ENCODE data around the gene HJURP.

HJURP gene

DNA sequence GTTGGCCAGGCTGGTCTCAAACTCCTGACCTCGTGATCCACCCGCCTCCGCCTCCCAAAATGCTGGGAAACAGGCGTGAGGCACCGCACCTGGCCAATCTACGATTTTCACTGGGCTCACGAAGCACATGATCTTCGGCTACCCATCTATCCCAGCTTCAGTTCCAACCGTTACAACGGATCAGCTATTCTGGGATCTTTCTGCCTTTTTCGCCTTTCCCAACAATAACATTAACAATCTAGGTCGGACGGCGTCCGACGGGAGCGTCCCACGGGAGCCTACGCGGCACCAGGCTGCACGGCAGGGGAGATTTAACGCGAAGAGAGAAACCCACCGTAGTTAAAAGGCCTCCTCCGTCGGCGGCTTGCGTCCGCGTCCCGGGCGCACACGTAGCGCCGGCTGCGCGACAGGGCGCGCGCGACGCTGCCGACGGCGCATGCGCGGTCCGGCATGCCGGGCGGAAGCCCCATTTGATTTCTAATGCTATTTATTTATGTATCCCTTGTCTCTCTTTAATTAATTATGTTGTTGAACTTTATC, 13.7 kb upstream of the HJURP start, which contains the start of gene MSL3B:
Gene MSL3B, minus strand, starts transcription at position 394 of the 540 bp plus-strand sequence.
- no peak for TF ChIP-seq ZFX (IDR thresholded peaks at IDR 0.05; ENCODE audit: borderline replicate concordance)
- TF ChIP-seq, protein P1, sequence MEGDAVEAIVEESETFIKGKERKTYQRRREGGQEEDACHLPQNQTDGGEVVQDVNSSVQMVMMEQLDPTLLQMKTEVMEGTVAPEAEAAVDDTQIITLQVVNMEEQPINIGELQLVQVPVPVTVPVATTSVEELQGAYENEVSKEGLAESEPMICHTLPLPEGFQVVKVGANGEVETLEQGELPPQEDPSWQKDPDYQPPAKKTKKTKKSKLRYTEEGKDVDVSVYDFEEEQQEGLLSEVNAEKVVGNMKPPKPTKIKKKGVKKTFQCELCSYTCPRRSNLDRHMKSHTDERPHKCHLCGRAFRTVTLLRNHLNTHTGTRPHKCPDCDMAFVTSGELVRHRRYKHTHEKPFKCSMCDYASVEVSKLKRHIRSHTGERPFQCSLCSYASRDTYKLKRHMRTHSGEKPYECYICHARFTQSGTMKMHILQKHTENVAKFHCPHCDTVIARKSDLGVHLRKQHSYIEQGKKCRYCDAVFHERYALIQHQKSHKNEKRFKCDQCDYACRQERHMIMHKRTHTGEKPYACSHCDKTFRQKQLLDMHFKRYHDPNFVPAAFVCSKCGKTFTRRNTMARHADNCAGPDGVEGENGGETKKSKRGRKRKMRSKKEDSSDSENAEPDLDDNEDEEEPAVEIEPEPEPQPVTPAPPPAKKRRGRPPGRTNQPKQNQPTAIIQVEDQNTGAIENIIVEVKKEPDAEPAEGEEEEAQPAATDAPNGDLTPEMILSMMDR (IDR thresholded peaks at IDR 0.05): no peak
- peak within 1 kb of the TSS; percentile 86 for H3K27ac ChIP-seq

DNA sequence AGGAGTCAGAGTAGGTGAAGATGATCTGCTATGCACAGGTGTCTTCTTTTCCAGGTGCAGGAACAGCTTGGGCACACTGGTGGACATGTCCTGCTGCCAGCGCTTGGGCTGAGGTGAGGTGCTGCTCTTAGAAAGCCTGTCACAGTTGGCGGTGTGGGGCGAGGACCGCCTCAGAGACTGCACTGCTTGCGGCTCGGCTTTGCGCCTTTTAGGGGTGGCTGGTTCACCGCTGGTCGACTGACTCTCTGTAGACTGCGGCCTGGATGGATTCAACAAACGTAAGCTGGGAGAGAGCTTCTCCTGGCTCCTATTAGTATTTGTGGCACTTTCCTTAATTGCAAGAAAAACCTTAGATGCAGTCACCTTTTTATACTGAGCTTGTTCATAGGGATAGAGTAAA, 12.1 kb upstream of the HJURP start:
- H3K27ac ChIP-seq: no peak overlapping the region
- TF ChIP-seq, protein P1 (IDR thresholded peaks at IDR 0.05): no peak
- TF ChIP-seq ZFX (IDR thresholded peaks at IDR 0.05; ENCODE audit: borderline replicate concordance): no peak

DNA sequence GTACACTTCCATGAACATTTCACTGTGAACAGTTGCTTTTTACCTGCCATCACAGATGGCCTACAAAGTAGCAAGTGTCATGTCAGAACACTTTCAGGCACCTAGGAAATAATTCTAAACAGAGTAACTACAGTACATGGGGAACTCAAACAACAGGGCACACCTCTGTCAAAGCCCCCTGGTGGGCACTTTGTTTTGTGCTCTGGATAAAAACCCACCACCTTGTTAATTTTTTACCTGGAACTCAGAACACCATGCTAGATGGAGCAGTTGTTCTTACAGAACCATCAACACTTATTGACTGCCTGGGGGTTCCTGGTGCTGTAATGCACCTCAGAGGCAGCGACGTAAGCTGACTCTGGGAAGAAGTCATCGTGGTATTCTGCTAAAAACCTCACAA, 11.5 kb upstream of the HJURP start:
- H3K27ac ChIP-seq: no peak overlapping the region
- TF ChIP-seq, protein P1 (IDR thresholded peaks at IDR 0.05): peak; percentile 28; the same call in 1 of the 2 replicates
- TF ChIP-seq ZFX (IDR thresholded peaks at IDR 0.05; ENCODE audit: borderline replicate concordance): no peak

DNA sequence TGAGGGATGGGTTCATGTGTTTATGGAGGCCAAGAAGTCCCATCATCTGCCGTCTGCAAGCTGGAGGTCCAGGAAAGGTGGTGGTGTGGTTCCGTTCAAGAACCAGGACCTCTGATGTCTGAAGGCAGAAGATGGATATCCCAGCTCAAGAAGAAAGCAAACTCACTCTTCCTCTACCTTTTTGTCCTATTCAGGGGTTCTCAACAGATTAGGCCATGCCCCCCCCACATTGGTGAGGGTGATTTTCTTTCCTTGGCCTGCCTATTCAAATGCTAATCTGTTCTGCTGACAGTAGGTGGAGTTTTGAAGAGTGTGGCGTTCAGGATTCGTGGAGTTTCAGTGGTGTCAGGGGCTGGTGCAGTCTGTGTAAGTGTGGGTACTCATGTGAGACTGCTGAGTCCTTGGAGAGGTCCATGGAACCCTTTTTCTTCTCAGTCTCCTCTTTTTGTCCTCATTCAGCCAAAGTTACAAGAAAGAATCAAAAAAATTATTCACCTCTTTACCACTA, 8.0 kb upstream of the HJURP start:
- TF ChIP-seq, protein P1 (IDR thresholded peaks at IDR 0.05): no peak
- no peak for TF ChIP-seq ZFX (IDR thresholded peaks at IDR 0.05; ENCODE audit: borderline replicate concordance)
- no peak overlapping the region for H3K27ac ChIP-seq

DNA sequence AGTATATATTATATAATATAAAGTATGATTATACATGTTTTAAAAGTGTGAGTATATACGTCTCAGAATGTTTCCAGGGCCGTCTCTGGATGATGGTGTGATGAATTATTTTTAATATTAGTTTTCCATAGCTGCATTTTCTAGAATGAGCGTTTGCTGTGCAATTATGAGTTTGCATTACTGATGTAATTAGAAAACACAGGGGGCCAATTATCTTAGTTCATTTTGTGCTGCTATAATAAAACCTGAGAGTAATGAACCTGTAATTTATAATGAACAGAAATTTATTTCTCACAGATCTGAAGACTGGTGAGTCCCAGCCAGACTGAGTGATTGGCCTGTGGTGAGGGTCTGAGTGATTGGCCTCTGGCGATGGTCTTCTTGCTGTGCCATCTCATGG, 4.0 kb upstream of the HJURP start:
- H3K27ac ChIP-seq: no peak overlapping the region
- TF ChIP-seq, protein P1 (IDR thresholded peaks at IDR 0.05): no peak
- TF ChIP-seq ZFX (IDR thresholded peaks at IDR 0.05; ENCODE audit: borderline replicate concordance): no peak

DNA sequence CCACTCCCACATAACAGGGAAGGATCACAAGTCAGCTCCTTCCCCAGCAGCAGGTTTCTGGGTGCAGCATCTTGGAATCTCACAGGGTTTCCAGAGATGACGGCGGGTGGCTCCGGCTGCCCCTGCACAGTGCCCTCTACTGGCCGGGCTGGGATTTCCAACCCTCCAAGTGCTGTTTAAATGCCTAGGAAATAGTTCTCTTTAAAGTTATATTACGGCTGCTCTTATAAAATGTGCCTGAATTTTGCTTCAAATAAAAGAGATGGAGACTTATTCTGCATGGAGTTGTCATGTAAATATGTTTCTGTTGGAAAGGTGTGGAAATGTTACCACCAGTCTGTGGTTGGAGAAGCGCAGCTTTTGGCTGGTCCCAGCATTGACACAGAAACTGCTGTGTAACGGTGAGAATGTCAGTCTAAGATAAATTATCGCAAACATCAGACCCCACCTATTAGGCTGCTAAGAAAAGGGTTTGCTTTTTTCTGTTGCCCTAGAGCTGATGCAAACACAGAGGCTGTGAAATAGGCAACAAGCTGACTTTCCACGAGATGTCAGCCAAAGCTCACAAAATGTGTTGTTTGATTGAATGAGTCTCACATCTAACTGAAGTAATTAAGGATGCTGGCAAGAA, 3.3 kb upstream of the HJURP start:
- no peak overlapping the region for H3K27ac ChIP-seq
- no peak for TF ChIP-seq ZFX (IDR thresholded peaks at IDR 0.05; ENCODE audit: borderline replicate concordance)
- TF ChIP-seq, protein P1 (IDR thresholded peaks at IDR 0.05): peak; percentile 97

DNA sequence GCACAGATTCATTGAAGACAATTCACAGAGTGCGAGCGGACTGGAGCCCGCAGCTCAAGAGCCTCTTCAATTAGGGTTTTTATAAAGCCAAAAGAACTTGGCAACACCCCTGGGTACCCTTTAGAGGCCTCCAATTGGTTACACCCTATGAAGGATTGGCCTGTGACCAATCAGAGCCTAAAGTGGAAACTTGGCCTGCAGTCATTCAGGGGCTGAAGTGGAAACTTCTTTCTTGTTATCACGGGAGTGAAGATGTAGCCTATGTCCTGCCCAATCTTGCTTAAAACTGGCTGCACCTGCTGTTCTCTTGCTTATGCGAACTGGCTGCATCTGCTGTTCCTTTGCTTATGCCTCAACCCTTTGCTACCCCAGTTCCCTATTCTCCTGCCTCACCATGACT, 1.8 kb upstream of the HJURP start:
- TF ChIP-seq ZFX (IDR thresholded peaks at IDR 0.05; ENCODE audit: borderline replicate concordance): no peak
- TF ChIP-seq, protein P1 (IDR thresholded peaks at IDR 0.05): no peak
- H3K27ac ChIP-seq: no peak overlapping the region
